ENCODE results near the gene SMIM31. TPM values are rescaled to one million over a fixed set of nuclear protein-coding genes. Genes with fewer than 3 reads are reported as not detected.

The SMIM31 gene
- total RNA-seq, 1 experiment from 2014 or later, result not detected

GRCh38 chr4:164761241-164761640, 7.3 kb downstream of the SMIM31 start:
- no TSS peak for BruUV-seq (replicated peaks)
- CTCF ChIA-PET, result no interaction called here
- TF ChIP-seq SIN3A (IDR thresholded peaks at IDR 0.05; ENCODE audit: low read depth), result no peak
- no peak for TF ChIP-seq REST (IDR thresholded peaks at IDR 0.05; ENCODE audit: low read depth)
- TF ChIP-seq TCF7L2 (IDR thresholded peaks at IDR 0.05; ENCODE audit: borderline replicate concordance, extremely low read depth, insufficient read depth, insufficient read length), result no peak
- no peak for TF ChIP-seq MAX (IDR thresholded peaks at IDR 0.05)
- TF ChIP-seq POLR2AphosphoS5 (IDR thresholded peaks at IDR 0.05; ENCODE audit: low read depth, low read length), result no peak
- no peak for TF ChIP-seq EZH2phosphoT487 (IDR thresholded peaks at IDR 0.05; ENCODE audit: borderline replicate concordance)
- no peak for TF ChIP-seq ZNF274 (IDR thresholded peaks at IDR 0.05; ENCODE audit: low read depth, low read length)
- TF ChIP-seq CEBPB (IDR thresholded peaks at IDR 0.05; ENCODE audit: low read depth), result no peak
- no peak for TF ChIP-seq ATF3 (IDR thresholded peaks at IDR 0.05)
- TF ChIP-seq RAD21 (IDR thresholded peaks at IDR 0.05; ENCODE audit: low read depth), result no peak
- TF ChIP-seq JUND (IDR thresholded peaks at IDR 0.05), result no peak
- TF ChIP-seq POLR2A (IDR thresholded peaks at IDR 0.05; ENCODE audit: borderline replicate concordance, extremely low read depth, insufficient read depth, insufficient read length), result no peak
- no peak for TF ChIP-seq ZBTB33 (IDR thresholded peaks at IDR 0.05; ENCODE audit: extremely low read depth, insufficient replicate concordance, low read length)
- TF ChIP-seq FOSL1 (IDR thresholded peaks at IDR 0.05; ENCODE audit: low read depth), result no peak
- no peak for TF ChIP-seq CBX3 (IDR thresholded peaks at IDR 0.05; ENCODE audit: low read depth)
- no peak for TF ChIP-seq EZH2 (IDR thresholded peaks at IDR 0.05)
- no peak for TF ChIP-seq ELF1 (IDR thresholded peaks at IDR 0.05; ENCODE audit: borderline replicate concordance, low read depth)
- no peak for TF ChIP-seq SP1 (IDR thresholded peaks at IDR 0.05; ENCODE audit: low read depth)
- Histone ChIP-seq H3K27ac (ENCODE audit: low read depth, low read length) (no peak overlapping the region), H3K79me2 (ENCODE audit: insufficient read depth, low read length) (no peaks in the 10 kb centered on the region), H2AFZ (ENCODE audit: low read depth, low read length, poor library complexity, severe bottlenecking) (no peak overlapping the region), H3K4me1 (ENCODE audit: control insufficient read depth in 1 of 2, insufficient read depth in 2 of 2, low read length in 2 of 2) (no peaks in the 10 kb centered on the region), H3K9me3 (ENCODE audit: control insufficient read depth in 1 of 2, insufficient read depth in 1 of 2, low read depth in 1 of 2, low read length in 2 of 2) (no peaks in the 10 kb centered on the region), H3K27me3 (ENCODE audit: insufficient read depth, low read length) (no peaks in the 10 kb centered on the region), H3K9ac (ENCODE audit: low read length) (no peak overlapping the region), H3K4me2 (ENCODE audit: low read length) (no peak overlapping the region), H3K36me3 (ENCODE audit: control insufficient read depth in 1 of 2, insufficient read depth in 2 of 2, low read length in 2 of 2) (no peaks in the 10 kb centered on the region), H3K4me3 (replicated peaks in 1 of 2; ENCODE audit: low read depth in 1 of 2, low read length in 2 of 2) (no peak overlapping the region), H3K9me2 (ENCODE audit: insufficient read depth) (no peaks in the 10 kb centered on the region), H4K20me1 (ENCODE audit: insufficient read depth) (no peaks in the 10 kb centered on the region)
- RAD21 ChIA-PET (ENCODE audit: low non-redundant PET in 1 of 2, low total read pairs in 2 of 2, uncharacterized antibody in 2 of 2, unreplicated experiment in 2 of 2), result no interaction called here
- intact Hi-C loops (cut with micrococcal nuclease), result no loop called here
- POLR2A ChIA-PET, result no interaction called here
- DNase-seq (ENCODE audit: low read depth, low spot score), result no peak
- no peak for ATAC-seq

All from HCT116 (cell line).